Stomach (tissue), 4 donors: ENCODE measurements around the gene ENDOG.

Experiments used
- CTCF ChIP-seq, 7 experiments: fragments of 450-650 bp in 4 of 7; fragments of 200-600 bp in 3 of 7; sonication (generic) in 3 of 7; IDR thresholded peaks; one replicate each; pipeline ENCODE4 v1.5.1; 2016 to 2019; ENCODE audit warnings: antibody characterized with exemption in 7 of 7, control low read depth in 2 of 7, mild to moderate bottlenecking in 1 of 7
- POLR2A ChIP-seq, 4 donors: fragments of 450-650 bp; IDR thresholded peaks; one replicate each; pipeline ENCODE4 v1.6.1; 2016; ENCODE audit warnings: antibody characterized with exemption in 4 of 4, control low read depth in 2 of 4, mild to moderate bottlenecking in 1 of 4, moderate library complexity in 1 of 4
- POLR2AphosphoS5 ChIP-seq, 3 donors: sonication (generic); formaldehyde crosslinking; IDR thresholded peaks; one replicate each; pipeline ENCODE4 v1.6.1; 2016; ENCODE audit warnings: antibody characterized with exemption in 3 of 3

GRCh38 chr9:128770286-128771030 is 47.8 kb upstream of the ENDOG start:
- TF ChIP-seq CTCF (IDR thresholded peaks at IDR 0.05) (no peak), POLR2AphosphoS5 (IDR thresholded peaks at IDR 0.05) (no peak), POLR2A (IDR thresholded peaks at IDR 0.05) (no peak)
